ENCODE data around the gene HGS.
"Not testable (repeated sequence)": the region's sequence is repeated elsewhere in the genome, so short reads cannot be mapped to it uniquely, and the experiment has no call there.

Gene HGS

GRCh38 chr17:81733507-81734404 lies 49.9 kb downstream of the HGS start:
- no peaks in the 10 kb centered on the region for H3K9me3 ChIP-seq (ENCODE audit: low read length)
- H3K36me3 ChIP-seq (ENCODE audit: insufficient read depth, low read length), result no peaks in the 10 kb centered on the region
- H3K4me1 ChIP-seq (ENCODE audit: insufficient read depth, low read length), result peaks cover 7% of the 10 kb centered on the region
- peaks cover 39% of the 10 kb centered on the region for H3K27me3 ChIP-seq (ENCODE audit: insufficient read depth, low read length)
- no peak overlapping the region for H2AFZ ChIP-seq (ENCODE audit: low read depth, low read length)
- H3K4me3 ChIP-seq (ENCODE audit: low read length), result no peak overlapping the region

- Histone ChIP-seq H3K9me3 (ENCODE audit: low read length) (no peaks in the 10 kb centered on the region), H3K36me3 (ENCODE audit: insufficient read depth, low read length) (no peaks in the 10 kb centered on the region), H3K4me3 (ENCODE audit: low read length) (no peak overlapping the region), H3K27me3 (ENCODE audit: insufficient read depth, low read length) (peaks cover 39% of the 10 kb centered on the region), H3K4me1 (ENCODE audit: insufficient read depth, low read length) (peaks cover 7% of the 10 kb centered on the region), H2AFZ (ENCODE audit: low read depth, low read length) (no peak overlapping the region)
These were observed 50.8 kb downstream of the HGS start for GRCh38 chr17:81734405-81735263.

- peaks cover 39% of the 10 kb centered on the region for H3K27me3 ChIP-seq (ENCODE audit: insufficient read depth, low read length)
- H3K4me3 ChIP-seq (ENCODE audit: low read length), result no peak overlapping the region
- H3K4me1 ChIP-seq (ENCODE audit: insufficient read depth, low read length), result peaks cover 7% of the 10 kb centered on the region
- no peaks in the 10 kb centered on the region for H3K36me3 ChIP-seq (ENCODE audit: insufficient read depth, low read length)
- H2AFZ ChIP-seq (ENCODE audit: low read depth, low read length), result no peak overlapping the region
- no peaks in the 10 kb centered on the region for H3K9me3 ChIP-seq (ENCODE audit: low read length)
These were observed 51.7 kb downstream of the HGS start for GRCh38 chr17:81735264-81736102.

- Histone ChIP-seq H3K36me3 (ENCODE audit: insufficient read depth, low read length) (no peaks in the 10 kb centered on the region), H2AFZ (ENCODE audit: low read depth, low read length) (no peak overlapping the region), H3K4me3 (ENCODE audit: low read length) (no peak overlapping the region), H3K4me1 (ENCODE audit: insufficient read depth, low read length) (no peaks in the 10 kb centered on the region), H3K27me3 (ENCODE audit: insufficient read depth, low read length) (peaks cover 29% of the 10 kb centered on the region), H3K9me3 (ENCODE audit: low read length) (no peaks in the 10 kb centered on the region)
These were observed 54.4 kb downstream of the HGS start for GRCh38 chr17:81737947-81738800.

DNA sequence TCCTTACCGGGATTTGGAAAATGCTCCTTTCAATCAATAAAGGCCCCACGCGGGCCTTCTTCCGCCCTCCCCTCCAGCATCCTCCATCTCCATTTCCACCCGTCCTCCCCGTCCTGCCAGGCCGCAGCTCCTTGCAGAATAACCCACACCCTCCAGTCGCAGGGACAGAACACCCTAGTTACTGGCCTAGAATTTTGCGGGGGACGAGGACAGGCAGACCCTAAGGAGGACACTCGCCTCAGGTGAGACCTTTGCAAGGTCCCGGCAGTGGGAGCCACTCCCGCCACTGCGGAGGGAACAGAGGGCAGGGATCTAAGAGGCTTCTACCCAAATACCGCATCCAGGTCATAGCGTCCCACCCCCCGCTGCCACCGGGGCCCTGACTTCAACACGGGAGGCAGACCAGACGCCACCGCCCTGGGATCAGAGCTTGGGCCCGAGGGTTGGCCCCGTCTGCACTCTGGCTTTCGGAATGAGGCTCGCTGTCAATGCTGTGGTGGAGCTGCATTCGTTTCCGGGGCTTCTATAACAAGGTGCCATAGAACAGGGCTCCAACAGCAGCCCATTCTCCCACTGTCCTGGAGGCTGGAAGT lies 55.1 kb downstream of the HGS start:
- no peak overlapping the region for H3K4me3 ChIP-seq (ENCODE audit: low read length)
- H3K9me3 ChIP-seq (ENCODE audit: low read length), result no peaks in the 10 kb centered on the region
- peaks cover 27% of the 10 kb centered on the region for H3K27me3 ChIP-seq (ENCODE audit: insufficient read depth, low read length)
- H3K4me1 ChIP-seq (ENCODE audit: insufficient read depth, low read length), result no peaks in the 10 kb centered on the region
- no peak overlapping the region for H2AFZ ChIP-seq (ENCODE audit: low read depth, low read length)
- H3K36me3 ChIP-seq (ENCODE audit: insufficient read depth, low read length), result no peaks in the 10 kb centered on the region

DNA sequence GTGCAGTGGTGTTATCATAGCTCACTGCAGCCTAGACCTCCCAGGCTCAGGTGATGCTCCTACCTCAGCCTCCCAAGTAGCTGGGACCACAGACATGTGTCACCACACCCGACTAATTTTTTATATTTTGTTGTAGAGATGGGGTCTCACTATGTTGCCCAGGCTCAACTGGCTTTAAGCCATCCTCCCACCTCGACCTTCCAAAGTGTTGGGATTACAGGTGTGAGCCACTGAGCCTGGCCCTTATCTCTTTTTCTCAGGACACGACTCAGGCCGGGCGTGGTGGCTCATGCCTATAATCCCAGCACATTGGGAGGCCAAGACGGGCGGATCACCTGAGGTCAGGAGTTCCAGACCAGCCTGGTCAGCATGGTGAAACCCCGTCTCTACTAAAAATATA lies 55.8 kb downstream of the HGS start:
- not testable (repeated sequence) for H3K9me3 ChIP-seq (ENCODE audit: low read length); H2AFZ ChIP-seq (ENCODE audit: low read depth, low read length); H3K4me3 ChIP-seq (ENCODE audit: low read length); H3K4me1 ChIP-seq (ENCODE audit: insufficient read depth, low read length); H3K36me3 ChIP-seq (ENCODE audit: insufficient read depth, low read length)
- H3K27me3 ChIP-seq (ENCODE audit: insufficient read depth, low read length), result peaks cover 21% of the 10 kb centered on the region

GRCh38 chr17:81740395-81740961 lies 56.7 kb downstream of the HGS start:
- H3K9me3 ChIP-seq (ENCODE audit: low read length), result no peaks in the 10 kb centered on the region
- no peaks in the 10 kb centered on the region for H3K4me1 ChIP-seq (ENCODE audit: insufficient read depth, low read length)
- H2AFZ ChIP-seq (ENCODE audit: low read depth, low read length), result no peak overlapping the region
- peaks cover 12% of the 10 kb centered on the region for H3K27me3 ChIP-seq (ENCODE audit: insufficient read depth, low read length)
- no peaks in the 10 kb centered on the region for H3K36me3 ChIP-seq (ENCODE audit: insufficient read depth, low read length)
- H3K4me3 ChIP-seq (ENCODE audit: low read length), result no peak overlapping the region

DNA sequence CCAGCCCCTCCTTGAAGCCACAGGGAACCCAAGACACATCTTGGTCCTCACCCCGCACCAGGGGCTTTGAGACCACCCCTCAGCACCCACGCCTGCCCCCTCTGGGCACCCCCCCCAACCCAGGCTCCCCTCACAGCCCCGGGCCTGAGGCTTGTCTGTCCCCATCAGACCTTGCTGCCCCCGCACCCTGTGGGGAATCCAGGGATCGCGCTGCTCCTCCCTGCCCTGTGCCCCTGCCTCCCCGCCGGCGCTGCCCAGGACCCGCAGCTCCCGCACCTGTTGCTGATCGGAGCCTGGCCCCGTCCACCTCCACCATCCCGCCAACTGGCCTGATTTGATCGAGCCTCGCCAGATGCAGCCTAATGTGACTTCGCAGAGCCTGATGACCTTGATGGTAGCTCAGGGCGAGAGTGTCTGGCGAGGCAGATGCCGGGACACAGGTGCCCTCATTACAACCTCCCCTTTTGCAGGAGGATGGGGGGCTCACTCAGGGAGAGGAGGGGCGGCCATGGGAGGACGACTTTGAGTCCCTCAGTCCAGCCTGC lies 57.3 kb downstream of the HGS start:
- no peaks in the 10 kb centered on the region for H3K36me3 ChIP-seq (ENCODE audit: insufficient read depth, low read length)
- H3K9me3 ChIP-seq (ENCODE audit: low read length), result no peaks in the 10 kb centered on the region
- no peaks in the 10 kb centered on the region for H3K4me1 ChIP-seq (ENCODE audit: insufficient read depth, low read length)
- peaks cover 6% of the 10 kb centered on the region for H3K27me3 ChIP-seq (ENCODE audit: insufficient read depth, low read length)
- no peak overlapping the region for H2AFZ ChIP-seq (ENCODE audit: low read depth, low read length)
- no peak overlapping the region for H3K4me3 ChIP-seq (ENCODE audit: low read length)

DNA sequence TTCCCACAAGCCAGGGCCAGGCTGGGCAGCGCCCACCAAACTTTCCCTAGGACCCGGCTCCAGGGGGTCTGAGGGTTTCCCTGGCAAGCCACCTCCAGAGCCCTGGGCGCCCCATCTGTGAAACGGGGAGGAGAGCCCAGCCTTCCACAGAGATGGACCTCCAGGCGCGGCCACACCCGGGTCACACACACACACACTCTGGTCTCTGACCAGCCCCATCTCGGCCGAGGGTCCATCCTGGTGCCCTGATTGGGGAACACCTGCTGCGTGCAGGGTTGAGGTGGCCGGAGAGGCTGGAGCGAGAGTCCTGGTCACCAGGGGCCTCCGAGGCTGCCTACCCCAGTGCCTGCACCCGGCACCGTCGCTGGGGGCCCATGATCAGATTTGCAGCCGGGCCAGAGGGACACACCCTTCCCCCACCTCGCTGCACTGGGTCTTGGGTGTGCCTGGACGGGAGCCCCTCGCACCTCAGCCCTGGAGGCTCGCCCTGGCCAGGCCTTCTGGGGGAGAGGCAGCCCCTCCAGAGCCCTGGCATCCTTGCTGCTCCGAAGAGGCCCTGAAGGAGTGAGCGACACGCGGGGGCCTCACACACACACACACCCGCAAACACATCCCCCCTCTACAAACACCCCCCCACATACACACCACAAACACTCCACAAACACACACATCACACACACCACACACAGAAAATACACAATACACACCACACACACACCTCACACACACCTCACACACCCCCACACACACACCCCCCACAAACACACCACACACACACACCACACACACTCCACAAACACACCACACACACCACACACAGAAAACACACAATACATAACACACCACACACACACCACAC lies 58.0 kb downstream of the HGS start:
- Histone ChIP-seq H3K4me3 (ENCODE audit: low read length) (no peak overlapping the region), H3K9me3 (ENCODE audit: low read length) (no peaks in the 10 kb centered on the region), H2AFZ (ENCODE audit: low read depth, low read length) (no peak overlapping the region), H3K4me1 (ENCODE audit: insufficient read depth, low read length) (no peaks in the 10 kb centered on the region), H3K36me3 (ENCODE audit: insufficient read depth, low read length) (no peaks in the 10 kb centered on the region), H3K27me3 (ENCODE audit: insufficient read depth, low read length) (peaks cover 4% of the 10 kb centered on the region)
